ENCODE measurements around the gene GLYATL3.

DNA sequence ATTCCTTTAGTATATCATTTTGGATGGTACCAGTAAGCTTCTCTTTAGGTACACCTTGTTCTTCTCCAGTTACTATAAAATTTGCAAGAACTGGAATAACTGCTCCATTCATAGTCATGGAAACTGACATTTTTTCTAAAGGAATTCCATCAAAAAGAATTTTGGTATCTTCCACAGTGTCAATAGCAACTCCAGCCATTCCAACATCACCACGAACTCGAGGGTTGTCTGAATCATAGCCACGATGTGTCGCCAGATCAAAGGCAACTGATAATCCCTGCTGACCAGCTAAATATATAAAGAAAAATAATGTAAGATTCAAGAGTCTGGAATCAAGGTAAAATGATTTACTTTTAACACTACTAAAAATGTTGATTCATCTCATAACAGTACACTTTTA is 42.0 kb upstream of the GLYATL3 start:
- TF ChIP-seq POLR2A (IDR thresholded peaks at IDR 0.05; ENCODE audit: low read depth, low read length), result no peak
- no peak for TF ChIP-seq POLR2AphosphoS5 (IDR thresholded peaks at IDR 0.05; ENCODE audit: low read depth, low read length)
- no peak for TF ChIP-seq TAF1 (IDR thresholded peaks at IDR 0.05; ENCODE audit: borderline replicate concordance, low read depth, low read length)

Data from GM12892 (cell line).